HG02798 (cell line): ENCODE data around the gene COL9A3.
"Not testable (repeated sequence)": the region's sequence is repeated elsewhere in the genome, so short reads cannot be mapped to it uniquely, and the experiment has no call there.

Source experiments
- ATAC-seq: cut with Tn5 transposase; IDR thresholded peaks from one replicate; pipeline ENCODE4 v1.9.1; 2021; ENCODE audit warnings: mild to moderate bottlenecking; ENCODE audit not compliant: unreplicated experiment, poor library complexity

The COL9A3 gene

GRCh38 chr20:62832212-62832922, 15.5 kb downstream of the COL9A3 start:
- ATAC-seq: no peak

- no peak for ATAC-seq
Observed at GRCh38 chr20:62832951-62833391, 16.1 kb downstream of the COL9A3 start.

GRCh38 chr20:62834967-62835730, 18.3 kb downstream of the COL9A3 start:
- no peak for ATAC-seq

- no peak for ATAC-seq
Observed at GRCh38 chr20:62835931-62836861, 19.3 kb downstream of the COL9A3 start.

- no peak for ATAC-seq
Observed at GRCh38 chr20:62836967-62837490, 20.2 kb downstream of the COL9A3 start.

- no peak for ATAC-seq
Observed at GRCh38 chr20:62837790-62838127, 20.9 kb downstream of the COL9A3 start.

GRCh38 chr20:62838128-62838891, 21.5 kb downstream of the COL9A3 start:
- peak; percentile 68 for ATAC-seq

- no peak for ATAC-seq
Observed at GRCh38 chr20:62839261-62839660, 22.4 kb downstream of the COL9A3 start.

GRCh38 chr20:62839816-62840215, 23.0 kb downstream of the COL9A3 start:
- no peak for ATAC-seq

- ATAC-seq: no peak
Observed at GRCh38 chr20:62840244-62841197, 23.7 kb downstream of the COL9A3 start.

- ATAC-seq: no peak
Observed at GRCh38 chr20:62841705-62842212, 24.9 kb downstream of the COL9A3 start.

- no peak for ATAC-seq
Observed at GRCh38 chr20:62843656-62844055, 26.8 kb downstream of the COL9A3 start.

- ATAC-seq: no peak
Observed at GRCh38 chr20:62844182-62844581, 27.3 kb downstream of the COL9A3 start.

- ATAC-seq: no peak
Observed at GRCh38 chr20:62845416-62846160, 28.7 kb downstream of the COL9A3 start.

- ATAC-seq: no peak
Observed at GRCh38 chr20:62846166-62846890, 29.5 kb downstream of the COL9A3 start.

- ATAC-seq: not testable (repeated sequence)
Observed at GRCh38 chr20:62848917-62849316, 32.1 kb downstream of the COL9A3 start.

GRCh38 chr20:62849431-62849830, 32.6 kb downstream of the COL9A3 start:
- no peak for ATAC-seq
